ENCODE results near the gene LZTS3.
A peak's percentile ranks its signal among the peaks of the same experiment; 100 is the strongest.
"Not testable (repeated sequence)": the region's sequence is repeated elsewhere in the genome, so short reads cannot be mapped to it uniquely, and the experiment has no call there.

The LZTS3 gene

GRCh38 chr20:3135507-3136070 lies 37.8 kb downstream of the LZTS3 start:
- DNase-seq (ENCODE audit: low read depth, low spot score) = no peak

DNA sequence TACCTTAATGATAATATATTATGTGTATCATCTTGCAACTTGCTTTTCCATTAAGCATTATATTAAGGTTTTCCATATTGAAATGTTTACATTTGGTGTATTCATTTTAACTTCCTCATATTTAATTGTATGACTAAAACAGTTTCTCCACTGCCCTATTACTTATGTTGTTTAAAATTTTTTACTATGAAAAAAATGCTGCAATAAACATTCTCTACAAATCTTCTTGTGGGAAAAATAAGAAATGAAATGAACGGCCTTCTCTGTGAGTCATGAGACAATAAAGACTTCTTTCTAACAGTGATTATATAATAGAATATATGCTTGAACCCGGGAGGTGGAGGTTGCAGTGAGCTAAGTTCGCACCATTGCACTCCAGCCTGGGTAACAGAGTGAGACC lies 39.2 kb downstream of the LZTS3 start:
- DNase-seq (ENCODE audit: low read depth, low spot score) = no peak

DNA sequence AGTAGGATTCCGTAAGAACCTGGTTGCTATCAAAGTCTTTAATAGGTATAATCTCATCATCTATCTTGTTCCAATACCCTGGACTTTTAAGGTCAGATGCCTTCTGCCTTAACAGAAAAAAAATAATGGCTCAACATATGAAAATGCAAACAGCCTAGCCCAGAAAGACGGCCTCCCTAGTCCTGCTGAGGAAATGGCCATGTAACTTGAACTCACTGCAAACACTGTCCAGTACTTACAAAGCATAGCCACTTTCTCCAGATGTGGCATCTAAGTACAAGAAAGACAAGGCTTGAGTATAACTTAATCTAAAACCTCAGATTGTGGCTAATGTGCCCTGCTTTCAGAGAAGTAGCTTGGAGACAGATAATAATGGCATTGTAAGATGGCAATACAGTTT lies 40.2 kb downstream of the LZTS3 start:
- DNase-seq (ENCODE audit: low read depth, low spot score) = no peak

DNA sequence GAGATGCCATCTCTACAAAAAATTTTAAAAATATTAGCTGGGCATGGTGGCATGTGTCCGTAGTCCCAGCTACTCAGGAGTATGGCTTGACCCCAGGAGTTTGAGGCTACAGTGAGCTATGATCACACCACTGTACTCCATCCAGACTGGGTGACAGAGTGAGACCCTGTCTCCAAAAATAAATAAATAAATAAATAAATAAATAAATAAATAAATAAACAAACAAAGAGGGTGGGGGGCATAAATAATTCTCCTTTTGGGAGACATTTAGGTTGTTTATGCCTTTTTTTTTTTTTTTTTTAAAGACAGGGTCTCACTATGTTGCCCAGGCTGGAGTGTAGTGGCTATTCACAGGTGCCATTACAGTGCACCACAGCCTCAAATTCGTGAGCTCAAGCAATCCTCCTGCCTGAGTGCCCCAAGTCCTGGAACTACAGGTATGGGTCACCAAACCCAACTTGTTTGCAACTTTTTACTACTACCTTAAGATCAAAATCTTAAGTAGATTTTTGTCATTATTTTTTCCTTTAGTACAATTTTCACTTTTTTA lies 43.2 kb downstream of the LZTS3 start:
- DNase-seq (ENCODE audit: low read depth, low spot score) = no peak

DNA sequence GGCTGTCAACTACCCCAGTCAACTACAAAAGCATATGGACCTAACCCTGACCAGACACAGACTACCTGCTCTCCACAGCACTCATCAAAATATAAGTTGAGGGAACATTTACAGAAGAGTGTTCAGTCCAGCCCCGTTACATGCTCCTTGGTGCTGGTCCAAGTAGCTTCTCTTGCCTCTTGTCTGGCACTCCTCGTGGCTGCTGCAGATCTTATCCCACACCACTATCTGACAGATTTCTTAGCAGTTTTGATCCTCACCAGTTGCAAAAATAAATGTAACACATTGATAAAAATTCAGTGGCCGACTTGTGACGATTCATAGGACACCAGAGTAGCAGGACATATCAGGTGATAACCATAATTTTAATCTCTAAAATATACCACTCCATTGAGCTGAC lies 44.3 kb downstream of the LZTS3 start:
- DNase-seq (ENCODE audit: low read depth, low spot score) = no peak

DNA sequence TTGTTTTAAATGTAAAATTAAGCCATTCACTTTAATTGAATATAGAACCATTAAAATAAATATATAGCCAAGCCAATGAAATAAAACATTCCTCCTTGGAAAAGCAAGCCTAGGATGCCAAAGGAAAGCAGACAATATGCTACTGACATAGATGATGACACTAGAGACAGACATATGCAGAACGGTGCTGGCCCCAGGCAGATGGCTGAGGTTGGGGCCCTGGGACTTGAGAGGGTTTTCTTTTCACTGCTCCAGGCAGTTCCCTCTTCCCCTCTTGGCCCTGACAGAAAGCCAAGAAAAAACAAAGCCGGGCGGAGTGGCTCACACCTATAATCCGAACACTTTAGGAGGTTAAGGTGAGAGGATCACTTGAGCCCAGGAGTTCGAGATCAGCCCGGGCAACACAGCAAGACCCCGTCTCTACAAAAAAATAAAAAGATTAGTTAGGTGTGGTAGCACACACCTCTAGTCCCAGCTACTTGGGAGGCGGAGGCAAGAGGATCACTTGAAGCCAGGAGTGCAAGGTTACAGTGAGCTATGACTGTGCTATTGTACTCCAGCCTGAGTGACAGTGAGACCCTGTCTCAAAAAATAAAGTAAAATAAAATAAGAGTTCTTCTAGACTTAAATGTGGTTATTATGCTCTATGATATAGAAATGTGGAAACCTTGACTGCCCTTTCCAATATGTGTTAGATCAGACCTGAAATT lies 44.9 kb downstream of the LZTS3 start:
- no peak for DNase-seq (ENCODE audit: low read depth, low spot score)

- DNase-seq (ENCODE audit: low read depth, low spot score) = no peak
Measured at GRCh38 chr20:3126527-3126859, 46.9 kb downstream of the LZTS3 start.

DNA sequence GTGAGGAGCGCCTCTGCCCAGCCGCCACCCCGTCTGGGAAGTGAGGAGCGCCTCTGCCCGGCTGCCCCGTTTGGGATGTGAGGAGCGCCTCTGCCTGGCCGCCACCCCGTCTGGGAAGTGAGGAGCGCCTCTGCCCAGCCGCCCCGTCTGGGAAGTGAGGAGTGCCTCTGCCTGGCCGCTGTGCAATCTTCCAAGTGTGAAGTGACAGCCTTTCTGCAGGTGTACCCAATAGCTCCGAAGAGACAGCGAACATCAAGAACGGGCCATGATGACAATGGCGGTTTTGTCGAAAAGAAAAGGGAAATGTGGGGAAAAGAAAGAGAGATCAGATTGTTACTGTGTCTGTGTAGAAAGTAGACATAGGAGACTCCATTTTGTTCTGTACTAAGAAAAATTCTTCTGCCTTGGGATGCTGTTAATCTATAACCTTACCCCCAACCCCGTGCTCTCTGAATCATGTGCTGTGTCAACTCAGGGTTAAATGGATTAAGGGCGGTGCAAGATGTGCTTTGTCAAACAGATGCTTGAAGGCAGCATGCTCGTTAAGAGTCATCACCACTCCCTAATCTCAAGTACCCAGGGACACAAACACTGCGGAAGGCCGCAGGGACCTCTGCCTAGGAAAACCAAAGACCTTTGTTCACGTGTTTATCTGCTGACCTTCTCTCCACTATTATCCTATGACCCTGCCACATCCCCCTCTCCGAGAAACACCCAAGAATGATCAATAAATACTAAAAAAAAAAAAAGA lies 47.4 kb downstream of the LZTS3 start:
- not testable (repeated sequence) for DNase-seq (ENCODE audit: low read depth, low spot score)

GRCh38 chr20:3124773-3125560 lies 48.4 kb downstream of the LZTS3 start:
- not testable (repeated sequence) for DNase-seq (ENCODE audit: low read depth, low spot score)

GRCh38 chr20:3124163-3124562 lies 49.2 kb downstream of the LZTS3 start:
- DNase-seq (ENCODE audit: low read depth, low spot score) = not testable (repeated sequence)

- DNase-seq (ENCODE audit: low read depth, low spot score) = no peak
Measured at GRCh38 chr20:3123542-3123941, 49.8 kb downstream of the LZTS3 start.

DNA sequence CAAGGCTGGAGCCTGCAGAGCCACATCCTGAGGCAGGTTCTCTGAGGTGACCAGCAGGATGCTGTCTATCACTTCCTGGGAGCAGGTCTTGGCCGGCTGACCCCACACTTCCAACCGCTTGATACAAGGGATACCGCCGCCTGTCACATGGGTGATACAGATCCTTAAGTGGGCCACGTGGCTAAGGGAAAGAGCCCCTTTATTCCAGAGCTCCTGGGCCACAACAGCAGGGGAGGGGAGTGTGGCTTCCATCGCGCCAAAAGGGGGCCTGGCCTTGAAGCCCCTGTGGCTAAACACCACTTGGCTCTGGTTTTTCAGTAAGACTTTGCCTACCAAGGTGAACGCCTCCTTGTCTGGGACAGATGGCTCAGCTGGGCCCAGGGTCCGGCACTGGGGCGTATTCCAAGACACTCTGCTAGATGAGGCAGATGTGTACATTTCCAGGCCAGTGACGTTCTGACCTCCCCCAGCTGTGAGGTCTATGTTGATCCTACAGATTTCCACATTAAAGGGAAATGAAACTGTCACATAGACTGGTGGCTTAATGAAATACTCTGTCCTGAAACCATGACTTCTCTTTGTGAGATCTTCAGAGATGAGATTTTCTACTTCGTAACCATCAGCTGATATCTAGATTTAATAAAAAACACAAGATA lies 51.3 kb downstream of the LZTS3 start:
- DNase-seq (ENCODE audit: low read depth, low spot score) = no peak

- no peak for DNase-seq (ENCODE audit: low read depth, low spot score)
Measured at GRCh38 chr20:3121271-3121911, 52.0 kb downstream of the LZTS3 start.

DNA sequence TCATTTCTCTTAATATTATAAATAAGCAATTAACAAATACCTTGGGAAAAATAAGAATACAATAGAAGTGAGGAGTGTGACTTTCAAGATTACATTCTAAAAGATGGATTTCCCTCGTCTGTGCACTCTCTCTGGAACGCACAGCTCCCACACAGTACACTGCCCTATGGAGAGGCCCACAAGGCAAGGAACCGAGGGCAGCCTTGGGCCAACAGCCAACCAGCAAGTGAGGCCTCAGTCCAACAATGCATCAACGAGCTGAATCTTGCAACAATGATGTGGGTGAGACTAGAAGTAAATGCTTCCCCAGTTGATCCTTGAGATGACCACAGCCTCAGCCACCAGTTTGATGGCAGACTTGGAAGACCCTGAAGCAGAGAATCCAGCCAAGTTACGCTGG lies 54.3 kb downstream of the LZTS3 start:
- no peak for DNase-seq (ENCODE audit: low read depth, low spot score)

- peak; percentile 64 for DNase-seq (ENCODE audit: low read depth, low spot score)
Measured at GRCh38 chr20:3117839-3118379, 55.4 kb downstream of the LZTS3 start.

DNA sequence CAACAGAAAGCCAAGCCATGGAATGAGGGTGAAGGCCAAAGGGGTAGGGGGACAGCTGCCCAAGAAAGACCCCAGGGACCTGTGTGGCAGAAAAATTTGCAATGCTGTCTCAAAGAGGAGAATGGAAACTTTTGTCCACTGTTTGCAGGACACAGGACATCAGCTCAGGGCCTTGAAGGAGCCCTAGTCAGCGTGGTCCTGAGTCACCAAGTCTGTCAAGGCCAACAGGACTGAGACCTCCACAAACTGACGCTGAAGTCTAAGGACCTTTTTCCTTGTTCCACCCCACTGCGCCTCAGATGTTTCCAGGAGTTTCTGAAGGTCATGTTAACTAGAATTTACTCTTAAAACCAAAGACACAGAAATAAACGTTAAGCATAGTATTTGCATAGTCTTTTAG lies 57.0 kb downstream of the LZTS3 start:
- DNase-seq (ENCODE audit: low read depth, low spot score) = no peak

GRCh38 chr20:3115190-3116107 lies 57.9 kb downstream of the LZTS3 start:
- DNase-seq (ENCODE audit: low read depth, low spot score) = peak; percentile 72
